Trophoblast cell (in vitro differentiated cells and primary cell): ENCODE data around the gene KCNRG.
A peak's percentile ranks its signal among the peaks of the same experiment; 100 is the strongest.

Experiments used
- DNase-seq, 2 donors: peaks; one replicate each; pipeline ENCODE4 v3.0.0-alpha.2; 2016
- H2AFZ ChIP-seq: 2 replicates; pipeline ENCODE4 v1.6.1; 2013; ENCODE audit warnings: low read length, moderate library complexity, mild to moderate bottlenecking; ENCODE audit not compliant: insufficient read depth, poor library complexity
- H2AK5ac ChIP-seq: 2 replicates; pipeline ENCODE4 v1.6.1; 2013; ENCODE audit warnings: mild to moderate bottlenecking, low read length
- H2BK120ac ChIP-seq: 2 replicates; pipeline ENCODE4 v1.6.1; 2013; ENCODE audit warnings: low read length, mild to moderate bottlenecking, moderate library complexity; ENCODE audit not compliant: insufficient read depth, poor library complexity
- H2BK12ac ChIP-seq: 2 replicates; pipeline ENCODE4 v1.6.1; 2013; ENCODE audit warnings: mild to moderate bottlenecking, low read length, moderate library complexity
- H2BK5ac ChIP-seq: 2 replicates; pipeline ENCODE4 v1.6.1; 2013; ENCODE audit warnings: low read length, low read depth, moderate library complexity, mild to moderate bottlenecking; ENCODE audit not compliant: poor library complexity
- H3K14ac ChIP-seq: 2 replicates; pipeline ENCODE4 v1.6.1; 2013; ENCODE audit warnings: mild to moderate bottlenecking, low read length
- H3K18ac ChIP-seq: 2 replicates; pipeline ENCODE4 v1.6.1; 2013; ENCODE audit warnings: mild to moderate bottlenecking, low read length
- H3K23ac ChIP-seq: 2 replicates; pipeline ENCODE4 v1.6.1; 2013; ENCODE audit warnings: low read length
- H3K27ac ChIP-seq: 2 replicates; pipeline ENCODE4 v1.5.1; 2013; ENCODE audit warnings: low read depth, mild to moderate bottlenecking, inconsistent platforms, low read length, moderate library complexity
- H3K27me3 ChIP-seq: 2 replicates; pipeline ENCODE4 v1.6.1; 2013; ENCODE audit warnings: inconsistent platforms, mild to moderate bottlenecking, low read length, moderate library complexity; ENCODE audit not compliant: insufficient read depth
- H3K36me3 ChIP-seq, 2 experiments: 1 replicate in 1 of 2; 2 replicates in 1 of 2; pipeline ENCODE4 v1.6.1; 2013; ENCODE audit warnings: low read length in 2 of 2, mild to moderate bottlenecking in 2 of 2, moderate library complexity in 1 of 2; ENCODE audit not compliant: insufficient read depth in 2 of 2, control insufficient read depth in 1 of 2
- H3K4ac ChIP-seq: 2 replicates; pipeline ENCODE4 v1.6.1; 2013; ENCODE audit warnings: low read depth, mild to moderate bottlenecking, low read length, moderate library complexity
- H3K4me1 ChIP-seq, 2 experiments: 1 replicate in 1 of 2; 2 replicates in 1 of 2; pipeline ENCODE4 v1.6.1; 2013; ENCODE audit warnings: low read length in 2 of 2, mild to moderate bottlenecking in 2 of 2, moderate library complexity in 1 of 2; ENCODE audit not compliant: insufficient read depth in 2 of 2, control insufficient read depth in 1 of 2
- H3K4me2 ChIP-seq: 2 replicates; pipeline ENCODE4 v1.6.1; 2013; ENCODE audit warnings: inconsistent platforms, mild to moderate bottlenecking, low read length, moderate library complexity
- H3K4me3 ChIP-seq: 2 replicates; pipeline ENCODE4 v1.5.1; 2013; ENCODE audit warnings: mild to moderate bottlenecking, low read depth, low read length, inconsistent platforms
- H3K79me1 ChIP-seq: one replicate; pipeline ENCODE4 v1.6.1; 2013; ENCODE audit warnings: low read length
- H3K79me2 ChIP-seq: 2 replicates; pipeline ENCODE4 v1.6.1; 2013; ENCODE audit warnings: low read length, mild to moderate bottlenecking; ENCODE audit not compliant: control insufficient read depth, insufficient read depth, poor library complexity
- H3K9ac ChIP-seq: 2 replicates; pipeline ENCODE4 v1.6.1; 2013; ENCODE audit warnings: mild to moderate bottlenecking, low read length
- H3K9me3 ChIP-seq: 2 replicates; pipeline ENCODE4 v1.6.1; 2013; ENCODE audit warnings: low read depth, mild to moderate bottlenecking, control low read depth, inconsistent platforms, low read length; ENCODE audit not compliant: insufficient read depth
- H4K12ac ChIP-seq: 2 replicates; pipeline ENCODE4 v1.6.1; 2013; ENCODE audit warnings: low read depth, mild to moderate bottlenecking, low read length, moderate library complexity
- H4K8ac ChIP-seq: 2 replicates; pipeline ENCODE4 v1.6.1; 2013; ENCODE audit warnings: low read depth, mild to moderate bottlenecking, low read length, moderate library complexity
- H4K91ac ChIP-seq: one replicate; pipeline ENCODE4 v1.6.1; 2013; ENCODE audit warnings: low read depth, mild to moderate bottlenecking, low read length, moderate library complexity
- WGBS: extraction: QIAGEN DNeasy Blood & Tissue Kit; methylation state at CpG from one replicate; pipeline ENCODE4 v1.1.7; 2013; ENCODE audit warnings: missing lambda C conversion rate; ENCODE audit not compliant: insufficient read length, insufficient coverage; ENCODE audit errors: extremely low coverage; 5-methylcytosine and 5-hydroxymethylcytosine counted together

KCNRG gene

GRCh38 chr13:50012396-50013169 lies 2.7 kb upstream of the KCNRG start:
- Histone ChIP-seq H2AK5ac (no peak overlapping the region), H2BK5ac (no peak overlapping the region), H3K27ac (no peak overlapping the region), H3K14ac (no peak overlapping the region), H2BK120ac (no peak overlapping the region), H3K9me3 (no peaks in the 10 kb centered on the region), H3K18ac (no peak overlapping the region), H3K4me1 (no peaks in the 10 kb centered on the region), H2BK12ac (no peak overlapping the region), H3K23ac (no peak overlapping the region), H3K79me1 (no peaks in the 10 kb centered on the region), H4K12ac (no peak overlapping the region), H3K79me2 (no peaks in the 10 kb centered on the region), H4K8ac (no peak overlapping the region), H3K36me3 (peaks cover 15 to 24% of the 10 kb centered on the region in 2 experiments), H3K27me3 (no peaks in the 10 kb centered on the region), H3K4me3 (no peak overlapping the region), H3K9ac (no peak overlapping the region), H3K4me2 (no peak overlapping the region), H2AFZ (no peak overlapping the region), H4K91ac (no peak overlapping the region), H3K4ac (no peak overlapping the region)
- DNase-seq: peak in 1 of 2 donors; percentile 41
- WGBS: no CpG with 5 or more reads among the region's 6 CpGs

- H4K12ac ChIP-seq: no peak overlapping the region
- no peaks in the 10 kb centered on the region for H3K79me2 ChIP-seq
- no peak overlapping the region for H3K4me3 ChIP-seq
- H3K9me3 ChIP-seq: no peaks in the 10 kb centered on the region
- no peak overlapping the region for H4K91ac ChIP-seq
- WGBS: no CpG with 5 or more reads among the region's 1 CpG
- no peaks in the 10 kb centered on the region for H3K79me1 ChIP-seq
- no peak overlapping the region for H4K8ac ChIP-seq
- no peak for DNase-seq
- H3K14ac ChIP-seq: no peak overlapping the region
- no peaks in the 10 kb centered on the region for H3K27me3 ChIP-seq
- H3K18ac ChIP-seq: no peak overlapping the region
- H3K4me2 ChIP-seq: no peak overlapping the region
- no peak overlapping the region for H3K23ac ChIP-seq
- H2BK12ac ChIP-seq: no peak overlapping the region
- H3K4ac ChIP-seq: no peak overlapping the region
- H2BK5ac ChIP-seq: no peak overlapping the region
- no peaks in the 10 kb centered on the region for H3K4me1 ChIP-seq
- no peak overlapping the region for H2AFZ ChIP-seq
- no peak overlapping the region for H2BK120ac ChIP-seq
- H3K27ac ChIP-seq: no peak overlapping the region
- no peak overlapping the region for H2AK5ac ChIP-seq
- H3K9ac ChIP-seq: no peak overlapping the region
- H3K36me3 ChIP-seq: peaks cover 15 to 24% of the 10 kb centered on the region in 2 experiments
These were observed 858 bp upstream of the KCNRG start for GRCh38 chr13:50014386-50014785.

- Histone ChIP-seq H2BK12ac (no peak overlapping the region), H3K23ac (no peak overlapping the region), H2BK5ac (no peak overlapping the region), H2AFZ (no peak overlapping the region), H3K27me3 (no peaks in the 10 kb centered on the region), H3K79me2 (no peaks in the 10 kb centered on the region), H2AK5ac (no peak overlapping the region), H2BK120ac (no peak overlapping the region), H3K4me2 (no peak overlapping the region), H3K18ac (no peak overlapping the region), H3K14ac (no peak overlapping the region), H4K12ac (no peak overlapping the region), H4K8ac (no peak overlapping the region), H3K4me1 (no peaks in the 10 kb centered on the region), H3K4me3 (no peak overlapping the region), H3K9ac (no peak overlapping the region), H3K9me3 (no peaks in the 10 kb centered on the region), H3K79me1 (no peaks in the 10 kb centered on the region), H3K27ac (no peak overlapping the region), H3K36me3 (peaks cover 12 to 24% of the 10 kb centered on the region in 2 experiments), H4K91ac (no peak overlapping the region), H3K4ac (no peak overlapping the region)
- WGBS: no CpG with 5 or more reads among the region's 4 CpGs
- no peak for DNase-seq
These were observed 506 bp downstream of the KCNRG start for GRCh38 chr13:50015750-50016149.

- Histone ChIP-seq H3K14ac (no peak overlapping the region), H3K79me1 (no peaks in the 10 kb centered on the region), H4K91ac (no peak overlapping the region), H3K27ac (no peak overlapping the region), H3K9me3 (no peaks in the 10 kb centered on the region), H2AK5ac (no peak overlapping the region), H2BK120ac (no peak overlapping the region), H3K4me2 (no peak overlapping the region), H3K9ac (no peak overlapping the region), H4K12ac (no peak overlapping the region), H2BK5ac (no peak overlapping the region), H3K23ac (no peak overlapping the region), H3K4me3 (no peak overlapping the region), H4K8ac (no peak overlapping the region), H3K4ac (no peak overlapping the region), H3K18ac (no peak overlapping the region), H2AFZ (no peak overlapping the region), H3K79me2 (no peaks in the 10 kb centered on the region), H2BK12ac (no peak overlapping the region), H3K36me3 (peaks cover 16 to 23% of the 10 kb centered on the region in 2 experiments), H3K27me3 (no peaks in the 10 kb centered on the region), H3K4me1 (no peaks in the 10 kb centered on the region)
- WGBS: no CpG with 5 or more reads among the region's 2 CpGs
- no peak for DNase-seq
These were observed 1.2 kb downstream of the KCNRG start for GRCh38 chr13:50016444-50016843.
